ENCODE measurements around the gene LMLN.
"Not testable (repeated sequence)": the region's sequence is repeated elsewhere in the genome, so short reads cannot be mapped to it uniquely, and the experiment has no call there.

Gene LMLN

GRCh38 chr3:197956626-197956988, 3.4 kb upstream of the LMLN start:
- DNase-seq: no peak

DNA sequence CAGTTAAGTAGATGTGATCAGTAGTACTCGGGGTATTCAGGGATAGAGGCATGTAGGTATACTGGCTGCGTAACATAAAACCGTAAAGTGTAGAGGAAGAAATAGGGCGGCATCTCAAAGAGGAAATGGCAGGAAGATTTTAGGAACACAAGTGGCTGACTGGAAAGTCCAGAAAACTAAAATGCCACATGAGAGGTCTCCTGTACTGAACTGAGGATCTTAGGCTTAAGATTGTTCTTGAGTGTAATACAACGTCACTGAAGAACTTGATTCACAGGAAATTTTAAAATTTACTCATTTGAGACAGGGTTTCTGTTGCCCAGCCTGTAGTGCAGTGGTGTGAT, 2.3 kb upstream of the LMLN start:
- DNase-seq: no peak

DNA sequence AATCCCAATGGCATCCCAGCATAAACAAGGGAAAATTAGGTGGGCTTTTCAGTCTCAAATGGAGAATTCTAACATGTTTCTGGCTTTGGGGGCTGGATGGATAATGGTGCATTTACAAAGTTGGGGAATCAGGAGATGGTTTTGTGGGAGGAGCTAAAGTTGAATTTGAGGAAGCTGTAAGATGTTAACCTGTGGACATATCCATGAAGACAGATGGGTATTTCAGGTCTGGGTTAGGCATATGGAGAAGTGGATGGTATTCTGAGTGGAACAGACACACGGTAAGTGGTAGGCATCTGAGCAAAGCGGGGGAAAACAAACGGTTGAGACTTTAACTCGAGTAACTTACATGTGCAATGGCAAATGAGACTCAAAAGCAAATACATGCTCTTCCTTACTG, 1.7 kb upstream of the LMLN start:
- DNase-seq: no peak

GRCh38 chr3:197958848-197959247, 1.2 kb upstream of the LMLN start:
- not testable (repeated sequence) for DNase-seq

DNA sequence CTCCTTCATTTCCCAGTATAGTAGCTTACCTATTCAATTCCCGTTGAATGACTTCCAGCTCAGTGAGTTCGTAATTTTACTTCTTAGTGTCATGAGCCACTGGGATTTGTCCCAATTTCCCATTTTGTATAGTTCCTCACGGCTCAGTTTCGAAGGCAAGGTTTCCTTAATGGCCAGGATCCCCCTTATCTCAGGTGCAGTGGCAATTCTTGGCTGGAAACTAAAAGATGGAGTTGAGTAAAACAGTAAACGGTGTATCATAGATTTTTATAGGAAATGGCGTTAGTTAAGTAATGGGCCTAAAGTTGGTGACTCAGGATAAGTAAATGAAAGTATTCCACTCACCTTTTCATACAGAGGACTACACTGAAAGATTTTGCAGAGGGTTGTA, 522 bp upstream of the LMLN start:
- no peak for DNase-seq

DNA sequence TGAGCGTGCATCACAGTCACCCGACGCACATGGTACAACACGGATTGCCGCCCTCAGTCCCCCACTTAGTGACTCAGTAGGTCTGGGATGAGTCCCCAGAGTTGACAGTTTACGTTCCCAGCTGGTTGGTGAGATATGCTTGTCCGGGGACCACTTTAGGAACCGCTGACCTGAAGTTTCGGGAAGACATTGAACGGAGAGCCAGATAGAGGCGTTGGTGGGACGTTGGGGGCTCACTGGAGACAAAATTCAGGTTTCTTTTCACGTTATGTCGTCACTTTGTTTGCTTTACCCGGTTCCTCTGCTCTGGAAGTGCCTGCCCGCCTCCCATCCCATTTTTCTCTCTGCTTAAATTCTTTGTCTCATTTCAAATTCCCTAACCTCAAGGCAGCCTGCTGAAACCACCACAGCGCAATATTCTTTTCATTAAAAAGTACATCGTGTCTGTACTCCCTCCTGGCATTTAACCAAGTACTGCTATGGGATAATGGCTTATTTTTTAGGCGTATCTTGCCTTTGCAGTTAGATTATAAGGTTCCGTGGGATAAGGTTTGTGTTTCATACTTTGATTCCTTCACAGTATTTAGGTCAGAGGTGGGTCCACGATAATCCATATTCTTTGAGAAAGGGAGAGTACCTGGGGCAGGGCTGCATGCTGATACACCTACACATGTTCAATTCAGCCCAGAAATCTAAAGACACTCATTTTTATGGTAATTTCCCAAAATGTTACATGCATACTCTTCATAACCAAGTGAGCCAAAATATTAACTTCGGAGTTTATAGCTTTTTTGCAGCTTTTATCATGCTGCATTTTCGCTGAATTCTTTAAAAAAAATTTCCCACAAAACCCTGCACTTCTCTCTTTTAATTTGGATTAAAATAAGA, 921 bp downstream of the LMLN start:
- DNase-seq: no peak

DNA sequence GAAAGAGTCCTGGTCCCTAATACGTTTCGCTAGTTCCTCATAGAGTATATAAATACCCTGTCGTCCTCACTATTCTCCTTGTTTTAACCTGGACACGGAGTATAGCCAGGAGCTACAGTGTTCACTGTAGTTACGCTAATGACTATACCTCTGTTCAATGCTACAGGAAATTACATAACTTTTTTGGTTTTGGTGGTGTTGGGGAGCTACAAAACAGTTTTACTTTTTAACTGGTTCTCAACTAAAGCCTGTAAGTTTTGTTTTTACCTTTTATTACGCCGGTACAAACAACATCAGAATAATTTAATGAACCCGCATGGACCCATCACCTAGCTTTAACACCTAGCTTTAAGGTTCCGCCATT, 1.5 kb downstream of the LMLN start:
- DNase-seq: no peak

DNA sequence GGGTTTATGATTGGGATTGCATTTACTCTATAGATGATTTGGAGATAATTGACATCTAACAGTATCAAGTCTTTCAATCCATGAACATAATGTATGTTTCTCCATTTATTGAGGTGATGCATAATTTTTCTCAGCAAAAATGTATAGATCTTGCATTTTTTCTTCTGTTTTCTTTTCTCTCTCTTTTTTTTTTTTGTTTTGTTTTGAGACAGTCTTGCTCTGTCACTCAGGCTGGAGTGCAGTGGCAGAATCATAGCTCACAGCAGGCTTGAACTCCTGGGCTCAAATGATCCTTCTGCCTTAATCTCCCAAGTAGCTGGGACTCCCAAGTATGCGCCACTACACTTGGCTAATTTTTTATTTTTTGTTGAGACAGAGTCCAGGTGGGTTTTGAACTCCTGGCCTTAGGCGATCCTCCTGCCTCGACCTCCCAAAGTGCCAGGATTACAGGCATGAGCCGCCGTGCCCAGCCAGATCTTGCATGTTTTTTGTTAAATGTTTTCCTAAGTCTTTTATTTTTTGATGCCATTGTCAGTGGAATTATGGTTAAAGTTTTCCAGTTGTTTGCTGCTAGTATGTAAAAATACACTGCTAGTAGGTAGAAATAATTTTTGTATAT, 3.1 kb downstream of the LMLN start:
- no peak for DNase-seq

DNA sequence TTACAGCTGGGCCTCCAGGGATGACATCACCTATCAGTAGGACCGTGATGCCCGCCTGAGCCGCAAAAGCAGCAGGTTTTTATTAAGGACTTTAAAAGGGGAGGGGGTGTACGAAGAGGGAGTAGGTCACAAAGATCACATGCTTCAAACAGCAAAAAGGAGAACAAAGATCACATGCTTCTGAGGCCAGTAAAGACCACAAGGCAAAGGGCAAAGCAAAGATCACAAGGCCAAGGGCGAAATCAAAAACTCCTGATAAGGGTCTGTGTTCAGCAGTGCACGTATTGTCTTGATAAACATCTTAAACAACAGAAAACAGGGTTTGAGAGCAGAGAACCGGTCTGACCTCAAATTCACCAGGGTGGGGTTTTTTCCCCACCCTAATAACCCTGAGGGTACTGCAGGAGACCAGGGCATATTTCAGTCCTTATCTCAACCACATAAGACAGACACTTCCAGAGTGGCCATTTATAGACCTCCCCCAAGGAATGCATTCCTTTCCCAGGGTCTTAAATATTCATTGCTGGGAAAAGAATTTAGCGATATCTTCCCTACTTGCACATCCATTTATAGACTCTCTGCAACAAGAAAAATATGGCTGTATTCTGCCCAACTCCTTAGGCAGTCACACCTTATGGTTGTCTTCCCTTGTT, 7.4 kb downstream of the LMLN start:
- not testable (repeated sequence) for DNase-seq

DNA sequence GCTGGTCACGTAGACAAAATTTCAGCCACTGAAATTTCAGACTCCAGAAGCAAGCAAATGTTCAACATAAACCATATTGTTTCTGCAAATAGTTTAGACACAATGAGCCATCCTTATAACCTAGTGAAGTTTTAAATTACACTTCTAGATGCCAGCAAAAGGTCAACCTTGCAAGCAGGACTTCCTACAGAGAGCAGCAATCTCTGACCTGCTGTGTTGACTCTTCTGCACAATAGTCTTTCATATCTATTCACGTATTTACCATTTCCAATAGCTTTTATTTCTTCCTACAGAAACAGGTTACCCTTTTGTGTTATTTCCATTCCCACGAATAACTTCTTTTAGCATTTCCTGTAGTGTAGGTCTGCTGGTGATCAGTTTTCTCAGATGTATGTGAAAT, 10.6 kb downstream of the LMLN start:
- DNase-seq: no peak

GRCh38 chr3:197974016-197974415, 14.0 kb downstream of the LMLN start:
- no peak for DNase-seq

- DNase-seq: no peak
Measured at GRCh38 chr3:197975311-197975710, 15.3 kb downstream of the LMLN start.

DNA sequence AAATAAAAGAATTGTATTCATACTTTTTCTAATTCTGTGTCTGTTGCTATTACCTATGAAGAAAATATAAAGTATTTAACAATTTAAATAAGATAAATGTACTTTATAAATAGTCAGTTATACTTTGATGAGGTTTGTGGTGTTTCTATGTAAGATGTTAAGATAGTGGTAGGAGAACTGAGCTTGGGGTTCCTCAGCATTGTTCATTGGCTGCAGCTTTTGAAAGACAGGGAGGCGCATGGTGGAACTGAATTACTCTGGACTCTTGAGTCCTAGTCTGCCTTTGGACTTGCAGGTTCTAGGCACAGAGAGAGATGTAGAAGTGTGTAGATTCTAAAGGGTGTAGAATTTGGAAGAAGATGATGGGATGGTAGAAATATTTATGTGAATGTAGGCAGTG, 23.1 kb downstream of the LMLN start:
- DNase-seq: no peak

GRCh38 chr3:197989651-197990050, 29.6 kb downstream of the LMLN start:
- no peak for DNase-seq

DNA sequence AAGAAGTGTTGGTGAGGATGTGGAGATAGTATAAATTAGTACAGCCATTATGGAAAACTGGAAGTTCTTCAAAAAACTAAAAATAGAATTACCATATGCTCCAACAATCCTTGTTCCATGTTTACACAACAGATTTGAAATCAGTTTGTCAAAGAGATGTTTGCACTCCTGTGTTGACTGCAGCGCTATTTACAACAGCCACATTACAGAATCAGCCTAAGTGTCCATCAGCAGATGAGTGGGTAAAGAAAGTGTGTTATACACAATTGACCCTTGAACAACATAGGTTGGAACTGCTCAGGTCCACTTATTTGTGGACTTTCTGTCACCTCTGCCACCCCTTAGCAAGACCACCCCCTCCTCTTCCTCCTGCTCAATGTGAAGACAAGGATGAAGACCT, 34.7 kb downstream of the LMLN start:
- no peak for DNase-seq

DNA sequence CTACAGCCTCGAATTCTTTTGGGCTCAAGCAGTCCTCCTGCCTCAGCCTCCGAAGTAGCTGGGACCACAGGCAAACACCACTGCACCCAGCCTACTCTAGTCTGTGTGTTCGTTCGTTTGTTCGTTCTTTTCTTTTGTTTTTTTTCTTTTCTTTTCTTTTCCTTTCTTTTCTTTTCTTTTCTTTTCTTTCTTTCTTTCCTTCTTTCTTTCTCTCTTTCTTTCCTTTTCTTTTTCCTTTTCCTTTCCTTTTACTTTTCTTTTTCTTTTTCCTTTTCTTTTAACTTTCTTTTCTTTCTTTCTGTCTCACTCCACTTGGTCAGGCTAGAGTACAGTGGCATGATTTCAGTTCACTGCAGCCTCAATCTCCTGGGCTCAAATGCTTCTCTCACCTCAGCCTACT, 36.8 kb downstream of the LMLN start:
- DNase-seq: no peak

DNA sequence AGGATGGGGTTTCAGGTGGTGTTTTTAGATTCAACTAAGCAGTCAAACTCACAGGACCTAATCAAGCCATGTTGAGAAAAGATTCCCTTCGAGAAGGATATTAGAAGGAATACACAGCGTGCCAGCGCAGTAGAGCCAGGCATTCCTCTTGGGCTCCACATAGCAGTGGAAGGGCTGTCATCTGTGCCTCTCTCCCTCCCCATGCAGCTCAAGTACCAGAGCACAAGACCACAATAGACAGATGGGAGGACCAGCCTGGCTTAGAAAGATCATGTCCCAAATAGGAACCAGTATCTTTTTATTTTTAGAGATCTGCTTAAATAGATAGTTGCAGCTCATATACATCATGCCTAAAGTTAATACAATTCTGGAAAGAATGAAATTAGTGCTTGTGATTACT, 37.9 kb downstream of the LMLN start:
- no peak for DNase-seq

- DNase-seq: no peak
Measured at GRCh38 chr3:198017090-198017489, 57.1 kb downstream of the LMLN start.

GRCh38 chr3:198018416-198018815, 58.4 kb downstream of the LMLN start:
- DNase-seq: no peak

DNA sequence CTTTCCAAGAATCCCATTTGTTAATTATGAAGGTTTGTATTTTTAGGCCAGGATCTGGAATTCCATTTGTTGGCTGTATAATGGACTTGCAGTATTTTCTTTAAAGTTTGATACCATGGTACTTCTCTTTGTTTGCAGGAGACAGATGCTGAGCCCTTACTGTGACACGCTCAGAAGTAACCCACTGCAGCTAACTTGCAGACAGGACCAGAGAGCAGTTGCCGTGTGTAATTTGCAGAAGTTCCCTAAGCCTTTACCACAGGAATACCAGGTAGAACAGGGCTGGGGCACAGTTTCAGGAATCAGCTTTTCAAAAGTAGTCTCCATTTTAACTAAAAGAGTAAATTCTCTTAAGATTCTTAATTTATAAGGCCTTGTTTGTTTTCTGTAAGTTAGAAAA, 59.1 kb downstream of the LMLN start:
- DNase-seq: no peak

GRCh38 chr3:198021320-198021719, 61.3 kb downstream of the LMLN start:
- no peak for DNase-seq

- DNase-seq: no peak
Measured at GRCh38 chr3:198022604-198023003, 62.6 kb downstream of the LMLN start.

- DNase-seq: no peak
Measured at GRCh38 chr3:198025644-198026043, 65.6 kb downstream of the LMLN start.

DNA sequence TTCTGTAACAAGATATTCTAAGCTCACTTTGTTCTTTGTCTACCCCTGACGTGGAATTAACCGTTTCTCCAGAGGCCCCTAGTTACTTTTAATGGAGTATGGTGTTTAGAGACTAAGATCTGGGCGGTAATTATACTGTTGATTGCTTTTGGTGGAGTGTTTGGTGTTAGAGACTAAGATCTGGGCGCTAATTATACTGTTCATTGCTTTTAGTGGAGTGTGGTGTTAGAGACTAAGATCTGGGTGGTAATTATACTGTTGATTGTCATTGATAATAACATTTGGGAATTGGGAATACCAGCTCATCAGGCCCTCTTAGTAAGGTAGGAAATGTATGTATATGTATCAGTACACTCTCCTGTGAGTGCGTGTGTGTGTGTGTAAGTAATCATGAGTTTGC, 66.6 kb downstream of the LMLN start:
- no peak for DNase-seq

All from right forelimb (tissue), 1 donor.